Hematopoietic multipotent progenitor cell treated with erythropoietin and hydrocortisone succinate and interleukin-3 and kit ligand, for 6 days (in vitro differentiated cells): ENCODE measurements around the gene UBE2E2.
"Not testable (repeated sequence)": the region's sequence is repeated elsewhere in the genome, so short reads cannot be mapped to it uniquely, and the experiment has no call there.

Source experiments
- DNase-seq: peaks from one replicate; pipeline ENCODE4 v3.0.0-alpha.2; 2015

The UBE2E2 gene

GRCh38 chr3:23202921-23203707 lies at the start of gene UBE2E2:
Gene UBE2E2, plus strand, starts transcription at chr3:23203327.
- peak; percentile 58 for DNase-seq

- DNase-seq = no peak
These were observed 49.7 kb upstream of the UBE2E2 start for GRCh38 chr3:23153436-23153835.

- no peak for DNase-seq
These were observed 45.8 kb upstream of the UBE2E2 start for GRCh38 chr3:23157331-23157730.

GRCh38 chr3:23159929-23160328 lies 43.2 kb upstream of the UBE2E2 start:
- DNase-seq = no peak

DNA sequence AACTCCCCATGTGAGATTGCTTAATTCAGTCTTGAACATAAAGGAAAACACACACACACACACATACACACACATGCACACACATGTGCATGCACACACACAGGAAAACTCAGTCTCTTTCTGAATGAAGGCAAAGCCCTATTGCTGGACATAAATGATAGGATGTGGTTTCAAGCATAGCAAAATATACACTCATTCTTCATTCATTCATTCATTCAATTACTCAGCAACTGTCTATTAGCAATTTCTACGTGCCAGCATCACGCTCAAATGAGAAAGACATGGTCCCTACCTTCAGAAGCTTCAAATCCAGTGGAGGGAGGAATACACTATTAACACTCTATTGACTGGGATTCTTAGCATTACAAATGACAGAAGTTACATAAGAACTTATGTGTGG lies 41.8 kb upstream of the UBE2E2 start:
- DNase-seq = no peak

- DNase-seq = no peak
These were observed 41.1 kb upstream of the UBE2E2 start for GRCh38 chr3:23161896-23162570.

DNA sequence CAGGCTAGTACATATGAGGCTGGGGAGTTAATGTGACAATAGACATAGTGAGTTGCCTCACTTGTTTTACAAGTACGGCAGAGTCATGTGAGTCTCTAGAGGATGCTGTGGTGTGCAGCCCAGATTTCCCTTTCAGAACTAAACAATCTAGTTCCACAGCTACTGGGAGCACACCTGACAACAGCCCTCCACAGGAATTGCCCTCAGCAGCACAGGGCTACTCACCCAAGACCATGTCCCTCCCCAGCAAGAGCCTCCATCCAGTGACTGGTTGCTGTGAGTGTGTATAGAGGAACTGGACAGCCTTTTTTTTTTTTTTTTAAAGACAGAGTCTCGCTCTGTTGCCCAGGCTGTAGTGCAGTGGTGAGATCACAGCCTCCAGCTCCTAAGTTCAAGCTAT lies 40.2 kb upstream of the UBE2E2 start:
- no peak for DNase-seq

GRCh38 chr3:23164746-23165145 lies 38.4 kb upstream of the UBE2E2 start:
- no peak for DNase-seq

DNA sequence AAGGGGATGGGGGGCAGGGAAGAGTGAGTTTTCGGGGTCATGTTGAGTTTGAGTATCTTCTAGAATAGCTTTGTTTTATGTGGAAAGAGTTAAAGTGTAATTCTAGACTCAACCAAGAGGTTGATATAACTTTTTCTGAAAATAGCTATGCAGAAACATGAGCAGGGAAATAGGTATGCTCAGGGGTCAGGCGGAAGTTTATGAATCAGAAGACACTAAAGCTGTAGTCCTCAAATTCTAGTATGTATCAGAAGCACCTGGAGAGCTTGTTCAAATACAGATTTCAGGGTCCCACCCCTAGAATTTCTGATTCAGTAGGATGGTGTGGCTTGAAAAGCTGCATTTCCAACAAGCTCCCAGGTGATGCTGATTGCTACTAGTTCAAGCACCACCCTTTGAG lies 37.6 kb upstream of the UBE2E2 start:
- DNase-seq = no peak

DNA sequence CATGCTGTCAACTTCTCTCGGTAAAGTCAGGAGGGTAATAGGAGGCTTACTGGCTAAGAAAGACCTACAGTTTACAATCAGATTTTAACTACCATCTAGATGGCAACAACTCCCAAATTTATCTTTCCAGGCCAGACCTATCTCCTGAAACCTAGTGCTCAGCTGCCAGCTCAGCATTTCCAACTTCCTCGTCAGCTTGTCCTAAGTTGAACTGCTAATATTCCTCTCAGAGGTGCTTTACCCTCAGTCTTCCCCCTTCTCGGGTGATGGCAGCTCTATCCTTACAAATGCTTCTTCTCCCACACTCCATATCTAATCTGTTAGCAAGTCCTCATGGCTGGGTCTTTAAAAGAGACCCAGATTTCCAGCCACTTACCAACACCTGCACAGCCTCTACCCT lies 36.9 kb upstream of the UBE2E2 start:
- no peak for DNase-seq

GRCh38 chr3:23166845-23167244 lies 36.3 kb upstream of the UBE2E2 start:
- no peak for DNase-seq

GRCh38 chr3:23169551-23169950 lies 33.6 kb upstream of the UBE2E2 start:
- no peak for DNase-seq

GRCh38 chr3:23170291-23170690 lies 32.8 kb upstream of the UBE2E2 start:
- no peak for DNase-seq

GRCh38 chr3:23172059-23172458 lies 31.1 kb upstream of the UBE2E2 start:
- DNase-seq = no peak

DNA sequence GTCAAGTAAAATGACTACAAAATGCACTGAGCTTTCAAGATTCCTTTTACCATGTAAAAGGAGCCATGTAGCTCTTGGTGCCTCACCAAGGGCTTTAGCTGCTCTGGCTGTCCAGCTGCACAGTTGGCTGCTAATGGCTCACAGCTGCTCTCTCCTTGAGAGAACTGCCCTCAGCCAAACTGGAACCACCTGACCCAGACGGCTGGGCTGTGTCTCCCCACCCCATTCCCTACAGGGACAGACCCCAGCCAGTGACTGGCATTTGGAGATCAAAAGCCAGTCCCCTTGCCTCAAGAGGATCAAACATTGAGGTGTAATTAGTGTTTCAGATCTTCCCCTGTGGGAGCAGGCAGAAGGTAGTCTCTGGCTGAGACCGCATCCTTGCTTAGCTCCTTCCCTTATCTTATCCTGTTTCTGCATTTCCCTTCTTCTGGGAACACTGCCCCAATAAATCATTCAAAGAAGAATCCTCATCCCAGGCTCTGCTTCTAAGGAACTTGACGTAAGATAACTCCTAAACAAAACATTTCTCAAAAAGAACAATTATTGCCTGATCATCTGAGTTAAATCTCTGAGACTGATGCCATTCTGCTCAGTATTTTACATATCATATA lies 28.6 kb upstream of the UBE2E2 start:
- DNase-seq = no peak

DNA sequence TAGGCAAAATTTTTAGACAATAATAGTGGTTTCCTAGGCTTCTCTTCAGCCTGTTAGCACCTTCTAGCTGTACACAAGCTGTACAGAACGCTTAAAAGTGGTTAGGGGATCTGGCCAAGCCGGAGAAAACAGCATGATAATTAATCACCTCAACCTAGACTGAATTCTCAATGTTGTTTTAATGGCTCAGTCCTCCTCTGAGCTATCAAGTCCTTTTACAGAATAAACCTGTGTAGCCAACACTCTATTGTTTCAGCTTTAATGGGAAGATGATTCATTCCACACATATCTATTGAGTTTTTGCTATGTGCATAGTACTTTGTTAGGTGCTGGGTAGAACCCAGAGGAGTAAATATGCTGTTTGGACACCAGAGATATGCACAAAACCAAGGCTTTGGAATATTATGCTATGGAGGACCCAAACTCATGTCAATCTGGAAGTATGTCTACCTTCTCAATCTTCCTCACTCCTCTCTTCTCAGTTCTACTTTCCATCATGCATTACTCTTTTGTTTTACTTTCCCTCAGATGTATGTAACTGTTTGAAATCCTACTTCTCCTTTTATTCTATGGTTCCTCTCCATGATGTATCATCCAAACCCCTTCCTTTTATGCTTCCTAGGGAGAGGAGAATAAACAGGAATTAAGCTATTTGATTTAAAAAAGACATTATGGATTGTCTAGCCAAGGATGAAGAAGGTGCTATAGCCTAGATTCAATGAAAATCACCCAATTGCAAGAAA lies 27.6 kb upstream of the UBE2E2 start:
- no peak for DNase-seq

DNA sequence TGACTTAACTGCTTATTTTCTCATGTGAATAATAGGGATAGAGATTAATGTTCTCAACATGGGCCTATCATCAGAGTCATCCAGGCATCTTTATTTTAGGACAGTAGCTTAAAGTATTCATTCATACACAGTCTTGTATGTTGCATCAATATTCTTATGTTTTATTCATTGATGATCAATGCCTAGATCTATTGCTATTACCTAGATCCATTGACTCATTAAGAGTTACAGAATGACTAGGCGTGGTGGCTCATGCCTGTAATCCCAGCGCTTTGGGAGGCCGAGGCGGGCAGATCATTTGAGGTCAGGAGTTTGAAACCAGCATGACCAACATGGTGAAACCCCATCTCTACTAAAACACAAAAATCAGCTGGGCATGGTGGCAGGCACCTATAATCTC lies 26.3 kb upstream of the UBE2E2 start:
- not testable (repeated sequence) for DNase-seq

DNA sequence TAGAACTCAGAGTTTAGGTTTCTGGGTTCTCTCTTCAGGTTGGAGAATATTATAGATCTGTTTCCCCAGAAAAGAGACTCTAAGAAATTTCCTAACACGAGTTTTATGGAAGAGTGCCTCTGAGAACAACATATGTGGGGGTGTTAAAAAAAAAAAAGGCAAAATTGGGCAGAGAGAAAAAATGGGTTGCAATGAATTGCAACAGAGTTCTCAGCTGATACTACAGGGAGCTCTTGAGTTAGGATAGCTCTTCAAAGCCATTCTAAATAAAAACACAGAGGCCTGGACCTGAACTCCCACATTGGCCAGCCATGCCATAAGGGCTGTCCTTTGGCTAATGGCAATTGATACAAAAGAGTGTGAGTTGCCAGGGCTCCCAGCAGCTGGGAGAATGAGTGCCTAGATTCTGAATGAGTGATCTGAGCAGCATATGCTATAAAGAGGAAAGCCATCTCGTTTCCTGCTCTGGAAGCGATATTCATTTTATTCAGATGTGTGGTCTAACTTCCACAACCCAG lies 20.1 kb upstream of the UBE2E2 start:
- no peak for DNase-seq

DNA sequence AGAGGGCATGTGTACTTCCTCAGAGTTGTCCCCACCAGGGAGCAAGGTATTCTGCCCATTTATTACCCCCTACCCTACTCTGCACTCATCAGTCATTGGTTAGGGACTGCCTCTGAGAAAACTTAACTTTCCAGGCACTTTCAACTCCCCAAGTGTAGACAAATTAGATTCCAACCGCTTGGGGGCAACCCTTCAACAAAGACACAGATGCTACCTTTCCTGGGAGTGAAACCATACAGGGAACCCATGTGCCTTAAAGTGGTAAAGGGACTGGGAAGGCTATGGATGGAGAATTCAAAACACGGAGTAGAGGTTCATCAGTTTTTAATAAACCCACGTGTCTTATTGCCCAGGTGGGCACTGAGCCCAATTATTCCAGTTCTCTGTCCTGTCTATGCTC lies 19.4 kb upstream of the UBE2E2 start:
- peak; percentile 14 for DNase-seq

DNA sequence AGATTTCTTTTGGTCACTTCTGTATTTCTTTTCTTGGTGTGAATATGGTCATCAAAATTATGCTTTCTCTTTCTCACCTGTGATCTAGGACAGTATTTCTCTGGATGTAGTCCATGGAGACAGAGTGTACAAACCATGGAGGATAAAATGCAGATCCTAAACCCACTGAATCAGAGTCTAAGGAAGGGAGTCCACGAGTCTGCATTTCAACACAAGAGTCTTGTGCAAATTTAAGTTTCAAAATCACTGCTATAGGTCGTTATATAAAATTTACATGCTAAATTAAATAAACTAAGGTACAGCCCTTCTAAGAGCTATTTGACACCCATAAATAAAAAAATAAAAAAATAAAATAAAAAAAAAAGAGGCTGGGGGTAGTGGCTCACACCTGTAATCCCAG lies 17.3 kb upstream of the UBE2E2 start:
- DNase-seq = no peak

DNA sequence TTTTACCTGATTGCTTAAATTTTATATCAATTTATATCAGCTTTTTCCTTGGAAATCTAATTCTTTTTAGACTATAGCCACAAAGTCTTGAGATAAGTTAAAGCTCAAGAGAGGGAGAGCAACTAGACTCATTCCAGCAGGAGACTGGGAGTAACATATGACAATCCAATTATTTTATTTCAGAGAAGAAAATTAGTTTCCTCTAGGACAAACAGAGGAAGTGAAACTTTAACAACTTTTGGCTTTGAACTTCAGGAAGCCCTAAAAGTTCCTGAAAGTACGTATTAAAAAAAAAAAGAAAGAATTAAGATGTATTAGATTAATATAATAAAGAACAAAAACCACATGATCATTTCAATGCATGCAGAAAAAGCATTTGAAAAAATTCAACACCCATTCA lies 13.9 kb upstream of the UBE2E2 start:
- DNase-seq = no peak

GRCh38 chr3:23192816-23193215 lies 10.3 kb upstream of the UBE2E2 start:
- DNase-seq = no peak

GRCh38 chr3:23193831-23194230 lies 9.3 kb upstream of the UBE2E2 start:
- DNase-seq = no peak
